ENCODE results near the gene DARS1. TPM values are rescaled to one million over a fixed set of nuclear protein-coding genes. Genes with fewer than 3 reads are reported as not detected.
A peak's percentile ranks its signal among the peaks of the same experiment; 100 is the strongest.
"Not testable (repeated sequence)": the region's sequence is repeated elsewhere in the genome, so short reads cannot be mapped to it uniquely, and the experiment has no call there.

The DARS1 gene
- total RNA-seq, 2 experiments from 2014 or later = 174 to 190 TPM

- Mint-ChIP-seq H3K27ac (no peak overlapping the region), H3K4me3 (no peak overlapping the region), H3K27me3 (no peaks in the 10 kb centered on the region), H3K36me3 (ENCODE audit: low read depth) (peaks cover 34% of the 10 kb centered on the region), H3K9me3 (ENCODE audit: low read depth) (no peaks in the 10 kb centered on the region), H3K4me1 (no peaks in the 10 kb centered on the region)
- ATAC-seq (peak; percentile 55), DNase-seq (no peak)
- POLR2A ChIA-PET = interaction anchor here (0.7 kb wide), 1 partner anchor 900 kb away, joined by 5 read pairs; no protein-coding TSS in a partner anchor
- CTCF ChIA-PET = interaction anchor here (0.7 to 1.3 kb wide), 3 partner anchors 9 to 20 kb away, joined by 3 to 4 read pairs (median 3); no protein-coding TSS in a partner anchor
- intact Hi-C loops (cut with DNase I, micrococcal nuclease) = loop anchor here in 1 of 2 experiments (10.0 kb wide), 1 partner anchor 830 kb away; no protein-coding TSS in a partner anchor
Observed at GRCh38 chr2:135904341-135904989, 81.0 kb downstream of the DARS1 start.

GRCh38 chr2:135903650-135904049 is 81.8 kb downstream of the DARS1 start:
- H3K4me1 Mint-ChIP-seq = no peaks in the 10 kb centered on the region
- no peak overlapping the region for H3K27ac Mint-ChIP-seq
- no peaks in the 10 kb centered on the region for H3K9me3 Mint-ChIP-seq (ENCODE audit: low read depth)
- intact Hi-C loops (cut with DNase I, micrococcal nuclease) = loop anchor here in 1 of 2 experiments (10.0 kb wide), 1 partner anchor 831 kb away; no protein-coding TSS in a partner anchor
- H3K27me3 Mint-ChIP-seq = no peaks in the 10 kb centered on the region
- H3K4me3 Mint-ChIP-seq = no peak overlapping the region
- ChIA-PET CTCF (interaction anchor here (1.3 to 2.0 kb wide), 3 partner anchors 10 to 481 kb away, joined by 3 to 6 read pairs (median 4); no protein-coding TSS in a partner anchor), POLR2A (no interaction called here)
- no peak for DNase-seq
- no peak for ATAC-seq
- peaks cover 28% of the 10 kb centered on the region for H3K36me3 Mint-ChIP-seq (ENCODE audit: low read depth)

- H3K4me3 Mint-ChIP-seq = no peak overlapping the region
- H3K27ac Mint-ChIP-seq = no peak overlapping the region
- DNase-seq (no peak), ATAC-seq (no peak)
- intact Hi-C loops (cut with DNase I, micrococcal nuclease) = no loop called here
- ChIA-PET POLR2A (no interaction called here), CTCF (interaction anchor here (1.5 kb wide), 1 partner anchor 24 kb away, joined by 4 read pairs; the partner anchor contains the start of gene MCM6)
- no peaks in the 10 kb centered on the region for H3K9me3 Mint-ChIP-seq (ENCODE audit: low read depth)
- H3K4me1 Mint-ChIP-seq = no peaks in the 10 kb centered on the region
- H3K36me3 Mint-ChIP-seq (ENCODE audit: low read depth) = peaks cover 8% of the 10 kb centered on the region
- no peaks in the 10 kb centered on the region for H3K27me3 Mint-ChIP-seq
Observed at GRCh38 chr2:135899567-135899966, 85.9 kb downstream of the DARS1 start.

- DNase-seq = no peak
- ATAC-seq = no peak
- intact Hi-C loops (cut with DNase I, micrococcal nuclease) = no loop called here
- H3K4me3 Mint-ChIP-seq = no peak overlapping the region
- H3K36me3 Mint-ChIP-seq (ENCODE audit: low read depth) = peaks cover 6% of the 10 kb centered on the region
- no peaks in the 10 kb centered on the region for H3K9me3 Mint-ChIP-seq (ENCODE audit: low read depth)
- ChIA-PET POLR2A (no interaction called here), CTCF (interaction anchor here (1.5 kb wide), 1 partner anchor 22 kb away, joined by 4 read pairs; the partner anchor contains the start of gene MCM6)
- no peak overlapping the region for H3K27ac Mint-ChIP-seq
- no peaks in the 10 kb centered on the region for H3K27me3 Mint-ChIP-seq
- no peaks in the 10 kb centered on the region for H3K4me1 Mint-ChIP-seq
Observed at GRCh38 chr2:135898234-135898786, 87.1 kb downstream of the DARS1 start.

- CTCF ChIA-PET = interaction anchor here (0.7 to 1.2 kb wide), 3 partner anchors 10 to 19 kb away, joined by 3 read pairs; no protein-coding TSS in a partner anchor
- DNase-seq (no peak), ATAC-seq (no peak)
- intact Hi-C loops (cut with DNase I, micrococcal nuclease) = no loop called here
- Mint-ChIP-seq H3K27me3 (no peaks in the 10 kb centered on the region), H3K9me3 (ENCODE audit: low read depth) (no peaks in the 10 kb centered on the region), H3K36me3 (ENCODE audit: low read depth) (no peaks in the 10 kb centered on the region), H3K4me3 (no peak overlapping the region), H3K4me1 (no peaks in the 10 kb centered on the region), H3K27ac (no peak overlapping the region)
- POLR2A ChIA-PET = no interaction called here
Observed at GRCh38 chr2:135894930-135895329, 90.5 kb downstream of the DARS1 start.

GRCh38 chr2:135893374-135893794 is 92.0 kb downstream of the DARS1 start:
- ChIA-PET CTCF (no interaction called here), POLR2A (no interaction called here)
- H3K9me3 Mint-ChIP-seq (ENCODE audit: low read depth) = no peaks in the 10 kb centered on the region
- intact Hi-C loops (cut with DNase I, micrococcal nuclease) = no loop called here
- H3K27ac Mint-ChIP-seq = no peak overlapping the region
- ATAC-seq (peak; percentile 19), DNase-seq (no peak)
- H3K4me1 Mint-ChIP-seq = no peaks in the 10 kb centered on the region
- H3K4me3 Mint-ChIP-seq = no peak overlapping the region
- no peaks in the 10 kb centered on the region for H3K36me3 Mint-ChIP-seq (ENCODE audit: low read depth)
- H3K27me3 Mint-ChIP-seq = no peaks in the 10 kb centered on the region

GRCh38 chr2:135890835-135891234 is 94.6 kb downstream of the DARS1 start:
- Mint-ChIP-seq H3K4me1 (no peaks in the 10 kb centered on the region), H3K4me3 (no peak overlapping the region), H3K27ac (no peak overlapping the region), H3K36me3 (ENCODE audit: low read depth) (no peaks in the 10 kb centered on the region), H3K9me3 (ENCODE audit: low read depth) (no peaks in the 10 kb centered on the region), H3K27me3 (no peaks in the 10 kb centered on the region)
- intact Hi-C loops (cut with DNase I, micrococcal nuclease) = no loop called here
- POLR2A ChIA-PET = no interaction called here
- no peak for ATAC-seq
- no peak for DNase-seq
- CTCF ChIA-PET = no interaction called here

- Mint-ChIP-seq H3K36me3 (ENCODE audit: low read depth) (no peaks in the 10 kb centered on the region), H3K4me3 (no peak overlapping the region), H3K27me3 (peaks cover 4% of the 10 kb centered on the region), H3K27ac (no peak overlapping the region), H3K4me1 (no peaks in the 10 kb centered on the region), H3K9me3 (ENCODE audit: low read depth) (no peaks in the 10 kb centered on the region)
- ChIA-PET POLR2A (interaction anchor here (0.6 kb wide), 1 partner anchor 506 kb away, joined by 4 read pairs; no protein-coding TSS in a partner anchor), CTCF (interaction anchor here (0.5 to 1.0 kb wide), 4 partner anchors 9 to 114 kb away, joined by 3 to 4 read pairs (median 3); no protein-coding TSS in a partner anchor)
- intact Hi-C loops (cut with DNase I, micrococcal nuclease) = no loop called here
- no peak for ATAC-seq
- DNase-seq = no peak
Observed at GRCh38 chr2:135890149-135890548, 95.3 kb downstream of the DARS1 start.

- H3K27ac Mint-ChIP-seq; H3K4me1 Mint-ChIP-seq; CTCF ChIA-PET; H3K4me3 Mint-ChIP-seq; DNase-seq; H3K9me3 Mint-ChIP-seq (ENCODE audit: low read depth); H3K27me3 Mint-ChIP-seq; intact Hi-C loops (cut with DNase I, micrococcal nuclease); H3K36me3 Mint-ChIP-seq (ENCODE audit: low read depth); POLR2A ChIA-PET; ATAC-seq: not testable (repeated sequence)
Observed at GRCh38 chr2:135888587-135888986, 96.8 kb downstream of the DARS1 start.

- Mint-ChIP-seq H3K27ac (no peak overlapping the region), H3K4me3 (no peak overlapping the region), H3K9me3 (ENCODE audit: low read depth) (no peaks in the 10 kb centered on the region), H3K36me3 (ENCODE audit: low read depth) (no peaks in the 10 kb centered on the region), H3K27me3 (peaks cover 4% of the 10 kb centered on the region), H3K4me1 (no peaks in the 10 kb centered on the region)
- POLR2A ChIA-PET = interaction anchor here (0.7 kb wide), 1 partner anchor 10 kb away, joined by 4 read pairs; no protein-coding TSS in a partner anchor
- intact Hi-C loops (cut with DNase I, micrococcal nuclease) = no loop called here
- DNase-seq = no peak
- ATAC-seq = no peak
- CTCF ChIA-PET = interaction anchor here (0.5 to 1.7 kb wide), 4 partner anchors 18 to 500 kb away, joined by 4 read pairs; no protein-coding TSS in a partner anchor
Observed at GRCh38 chr2:135885709-135886108, 99.7 kb downstream of the DARS1 start.

GRCh38 chr2:135882415-135882814 is 103.0 kb downstream of the DARS1 start:
- H3K4me1 Mint-ChIP-seq = peaks cover 2% of the 10 kb centered on the region
- ATAC-seq (peak; percentile 33), DNase-seq (no peak)
- intact Hi-C loops (cut with DNase I, micrococcal nuclease) = no loop called here
- H3K4me3 Mint-ChIP-seq = no peak overlapping the region
- H3K36me3 Mint-ChIP-seq (ENCODE audit: low read depth) = no peaks in the 10 kb centered on the region
- H3K27me3 Mint-ChIP-seq = peaks cover 4% of the 10 kb centered on the region
- ChIA-PET POLR2A (no interaction called here), CTCF (interaction anchor here (0.6 kb wide), 1 partner anchor 1637 kb away, joined by 3 read pairs; no protein-coding TSS in a partner anchor)
- H3K27ac Mint-ChIP-seq = no peak overlapping the region
- H3K9me3 Mint-ChIP-seq (ENCODE audit: low read depth) = no peaks in the 10 kb centered on the region
